ENCODE results near the gene RTN4R.
"Not testable (repeated sequence)": the region's sequence is repeated elsewhere in the genome, so short reads cannot be mapped to it uniquely, and the experiment has no call there.

DNA sequence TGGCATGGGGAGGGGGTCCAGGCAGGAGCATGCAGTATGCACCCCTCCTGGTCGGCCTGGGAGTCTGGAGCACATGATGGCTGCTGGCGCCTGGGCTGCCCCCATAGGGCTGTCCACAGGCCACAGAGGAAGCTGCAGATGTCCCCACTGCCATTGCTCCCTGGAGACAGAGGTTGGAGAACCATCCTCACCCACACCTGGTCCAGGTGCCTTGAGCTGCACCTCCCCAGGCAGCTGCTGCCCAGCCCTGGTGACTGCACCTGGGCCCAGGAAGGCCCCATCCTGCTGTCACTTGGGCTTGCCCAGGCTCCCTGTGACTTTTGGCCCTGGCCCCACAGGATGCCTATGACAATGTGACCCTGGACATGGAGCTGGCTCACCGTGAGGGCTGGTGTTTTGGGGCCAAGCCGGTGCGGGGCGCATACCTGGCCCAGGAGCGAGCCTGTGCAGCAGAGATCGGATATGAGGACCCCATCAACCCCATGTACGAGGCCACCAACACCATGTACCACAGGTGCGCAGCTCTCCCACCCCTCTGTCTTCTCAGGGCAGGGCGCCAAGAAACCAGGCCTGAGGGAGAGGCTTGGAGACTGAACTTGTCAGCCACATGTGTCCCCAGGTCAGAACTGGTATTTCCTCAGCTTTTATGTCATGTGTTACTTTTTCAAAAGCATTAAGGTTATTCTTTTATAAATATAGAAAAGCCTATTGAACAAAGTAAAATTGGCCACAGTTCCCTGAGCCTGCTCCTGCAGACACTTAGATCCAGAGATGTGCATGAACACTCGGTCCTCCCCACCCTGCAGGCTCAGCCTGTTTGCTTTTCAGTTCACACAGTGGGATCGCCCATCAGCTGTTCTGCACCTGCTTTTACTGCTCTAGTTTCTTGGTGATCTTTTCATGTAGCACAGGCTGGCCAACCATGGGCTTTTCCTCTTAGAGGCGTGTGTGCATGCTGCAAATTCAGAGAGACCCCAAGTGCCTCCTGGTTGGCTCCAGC is 39.6 kb upstream of the RTN4R start:
- TF ChIP-seq, protein P1, sequence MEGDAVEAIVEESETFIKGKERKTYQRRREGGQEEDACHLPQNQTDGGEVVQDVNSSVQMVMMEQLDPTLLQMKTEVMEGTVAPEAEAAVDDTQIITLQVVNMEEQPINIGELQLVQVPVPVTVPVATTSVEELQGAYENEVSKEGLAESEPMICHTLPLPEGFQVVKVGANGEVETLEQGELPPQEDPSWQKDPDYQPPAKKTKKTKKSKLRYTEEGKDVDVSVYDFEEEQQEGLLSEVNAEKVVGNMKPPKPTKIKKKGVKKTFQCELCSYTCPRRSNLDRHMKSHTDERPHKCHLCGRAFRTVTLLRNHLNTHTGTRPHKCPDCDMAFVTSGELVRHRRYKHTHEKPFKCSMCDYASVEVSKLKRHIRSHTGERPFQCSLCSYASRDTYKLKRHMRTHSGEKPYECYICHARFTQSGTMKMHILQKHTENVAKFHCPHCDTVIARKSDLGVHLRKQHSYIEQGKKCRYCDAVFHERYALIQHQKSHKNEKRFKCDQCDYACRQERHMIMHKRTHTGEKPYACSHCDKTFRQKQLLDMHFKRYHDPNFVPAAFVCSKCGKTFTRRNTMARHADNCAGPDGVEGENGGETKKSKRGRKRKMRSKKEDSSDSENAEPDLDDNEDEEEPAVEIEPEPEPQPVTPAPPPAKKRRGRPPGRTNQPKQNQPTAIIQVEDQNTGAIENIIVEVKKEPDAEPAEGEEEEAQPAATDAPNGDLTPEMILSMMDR (IDR thresholded peaks at IDR 0.05; ENCODE audit: borderline replicate concordance, extremely low read depth, low read length, poor library complexity, severe bottlenecking) = not testable (repeated sequence)
- not testable (repeated sequence) for TF ChIP-seq EZH2 (IDR thresholded peaks at IDR 0.05; ENCODE audit: borderline replicate concordance, low read depth, low read length, severe bottlenecking)

All from DND-41 (cell line).